ENCODE results near the gene ARMC2. TPM values are rescaled to one million over a fixed set of nuclear protein-coding genes. Genes with fewer than 3 reads are reported as not detected.

The ARMC2 gene
- total RNA-seq, 2 donors from 2014 or later = 0.66 to 1.6 TPM

GRCh38 chr6:108841377-108841855 lies 6.8 kb upstream of the ARMC2 start:
- TF ChIP-seq POLR2A (IDR thresholded peaks at IDR 0.05) (peak in 1 of 3 donors; percentile 48), CTCF (IDR thresholded peaks at IDR 0.05) (no peak)
- DNase-seq = peak in 1 of 4 donors; percentile 65
- H3K36me3 ChIP-seq (replicated peaks in 1 of 2; ENCODE audit: insufficient read depth in 1 of 2, low read depth in 2 of 2) = no peaks in the 10 kb centered on the region
- no peaks in the 10 kb centered on the region for H3K27me3 ChIP-seq
- H3K4me3 ChIP-seq = no peak overlapping the region
- no peaks in the 10 kb centered on the region for H3K4me1 ChIP-seq
- H3K9me3 ChIP-seq = no peaks in the 10 kb centered on the region
- intact Hi-C loops (cut with DNase I) = loop anchor here (10.0 kb wide), 1 partner anchor 53 kb away; no protein-coding TSS in a partner anchor
- WGBS, 2 donors = 77 to 80% methylated on average over 5 of the region's 5 CpGs
- ATAC-seq = peak; percentile 23
- peak overlapping the region in 1 of 4 donors; percentile 65 for H3K27ac ChIP-seq

- TF ChIP-seq CTCF (IDR thresholded peaks at IDR 0.05) (no peak), POLR2A (IDR thresholded peaks at IDR 0.05) (no peak)
- H3K9me3 ChIP-seq = no peaks in the 10 kb centered on the region
- no peaks in the 10 kb centered on the region for H3K27me3 ChIP-seq
- no peak overlapping the region for H3K27ac ChIP-seq
- no peak for DNase-seq
- intact Hi-C loops (cut with DNase I) = loop anchor here (10.0 kb wide), 1 partner anchor 51 kb away; no protein-coding TSS in a partner anchor
- peaks cover 6% of the 10 kb centered on the region for H3K4me1 ChIP-seq
- no peak overlapping the region for H3K4me3 ChIP-seq
- H3K36me3 ChIP-seq (replicated peaks in 1 of 2; ENCODE audit: insufficient read depth in 1 of 2, low read depth in 2 of 2) = no peaks in the 10 kb centered on the region
- no peak for ATAC-seq
- WGBS, 2 donors = 81 to 85% methylated on average over 3 of the region's 3 CpGs
Observed at GRCh38 chr6:108844135-108844534, 4.1 kb upstream of the ARMC2 start.

GRCh38 chr6:108845145-108845544 lies 3.1 kb upstream of the ARMC2 start:
- ATAC-seq (no peak), DNase-seq (no peak)
- intact Hi-C loops (cut with DNase I) = loop anchor here (10.0 kb wide), 1 partner anchor 50 kb away; no protein-coding TSS in a partner anchor
- Histone ChIP-seq H3K27ac (no peak overlapping the region), H3K27me3 (no peaks in the 10 kb centered on the region), H3K9me3 (no peaks in the 10 kb centered on the region), H3K4me1 (peaks cover 12% of the 10 kb centered on the region), H3K4me3 (no peak overlapping the region), H3K36me3 (replicated peaks in 1 of 2; ENCODE audit: insufficient read depth in 1 of 2, low read depth in 2 of 2) (no peaks in the 10 kb centered on the region)
- TF ChIP-seq POLR2A (IDR thresholded peaks at IDR 0.05) = no peak
- TF ChIP-seq CTCF (IDR thresholded peaks at IDR 0.05) = no peak

GRCh38 chr6:108846101-108846500 lies 2.1 kb upstream of the ARMC2 start:
- no peak for ATAC-seq
- no peak for DNase-seq
- Histone ChIP-seq H3K4me1 (peaks cover 21% of the 10 kb centered on the region), H3K27ac (no peak overlapping the region), H3K36me3 (replicated peaks in 1 of 2; ENCODE audit: insufficient read depth in 1 of 2, low read depth in 2 of 2) (no peaks in the 10 kb centered on the region), H3K4me3 (no peak overlapping the region), H3K27me3 (no peaks in the 10 kb centered on the region), H3K9me3 (no peaks in the 10 kb centered on the region)
- intact Hi-C loops (cut with DNase I) = loop anchor here (10.0 kb wide), 1 partner anchor 49 kb away; no protein-coding TSS in a partner anchor
- 73 to 76% methylated on average over 5 of the region's 5 CpGs for WGBS, 2 donors
- no peak for TF ChIP-seq POLR2A (IDR thresholded peaks at IDR 0.05)
- TF ChIP-seq CTCF (IDR thresholded peaks at IDR 0.05) = no peak

- intact Hi-C loops (cut with DNase I) = loop anchor here (10.0 kb wide), 1 partner anchor 48 kb away; no protein-coding TSS in a partner anchor
- Histone ChIP-seq H3K27me3 (no peaks in the 10 kb centered on the region), H3K36me3 (replicated peaks in 1 of 2; ENCODE audit: insufficient read depth in 1 of 2, low read depth in 2 of 2) (no peaks in the 10 kb centered on the region), H3K9me3 (no peaks in the 10 kb centered on the region), H3K4me1 (peaks cover 24% of the 10 kb centered on the region), H3K4me3 (no peak overlapping the region), H3K27ac (no peak overlapping the region)
- no peak for DNase-seq
- no peak for ATAC-seq
- no peak for TF ChIP-seq CTCF (IDR thresholded peaks at IDR 0.05)
- TF ChIP-seq POLR2A (IDR thresholded peaks at IDR 0.05) = no peak
- 87 to 92% methylated on average over 1 of the region's 1 CpG for WGBS, 2 donors
Observed at GRCh38 chr6:108846628-108847027, 1.6 kb upstream of the ARMC2 start.
